H1 (cell line): ENCODE measurements around the gene PC. TPM values are rescaled to one million over a fixed set of nuclear protein-coding genes. Genes with fewer than 3 reads are reported as not detected.

Experiments
- CTCF ChIA-PET: fragments of 300-600 bp; sonication (Branson Sonifier 250); formaldehyde crosslinking; loops from one replicate; lab custom pipeline; 2021; ENCODE audit not compliant: partially characterized antibody; lab: Charles Lee
- POLR2A ChIA-PET: fragments of 300-600 bp; sonication (Branson Sonifier 250); formaldehyde crosslinking; loops from one replicate; lab custom pipeline; 2021; ENCODE audit warnings: inconsistent platforms; ENCODE audit not compliant: partially characterized antibody; lab: Charles Lee
- DNase-seq, 2 experiments: peaks; one replicate each; pipeline versions ENCODE4 v3.0.0 to v3.0.0-alpha.2; 2010 to 2022; ENCODE audit warnings: low spot score in 2 of 2, low read depth in 1 of 2, mixed read lengths in 1 of 2
- FAIRE-seq: peaks from 2 replicates; lab custom pipeline; 2011; peaks lifted over from hg19 to GRCh38; lab: Jason Lieb, UNC
- H2AFZ ChIP-seq: 2 replicates; pipeline ENCODE4 v1.8.1; 2012; ENCODE audit warnings: low read length, inconsistent platforms
- H2AK5ac ChIP-seq: 2 replicates; pipeline ENCODE4 v1.6.1; 2013; ENCODE audit warnings: low read depth, low read length
- H2BK120ac ChIP-seq: replicated peaks from 2 replicates; pipeline ENCODE3; 2013; ENCODE audit warnings: low read depth, low read length, inconsistent platforms
- H2BK12ac ChIP-seq: 2 replicates; pipeline ENCODE4 v1.6.1; 2013; ENCODE audit warnings: low read depth, low read length
- H2BK15ac ChIP-seq: 2 replicates; pipeline ENCODE4 v1.6.1; 2013; ENCODE audit warnings: low read length
- H2BK20ac ChIP-seq: 2 replicates; pipeline ENCODE4 v1.6.1; 2013; ENCODE audit warnings: low read length
- H2BK5ac ChIP-seq: 2 replicates; pipeline ENCODE4 v1.6.1; 2013; ENCODE audit warnings: low read depth, low read length
- H3K14ac ChIP-seq: 2 replicates; pipeline ENCODE4 v1.6.1; 2013; ENCODE audit warnings: inconsistent platforms; ENCODE audit not compliant: insufficient read length
- H3K18ac ChIP-seq: 2 replicates; pipeline ENCODE4 v1.6.1; 2013; ENCODE audit warnings: low read length; ENCODE audit errors: extremely low read depth
- H3K23ac ChIP-seq: 2 replicates; pipeline ENCODE4 v1.6.1; 2013; ENCODE audit warnings: inconsistent platforms; ENCODE audit not compliant: insufficient read length
- H3K23me2 ChIP-seq: 2 replicates; pipeline ENCODE4 v1.6.1; 2013; ENCODE audit warnings: low read depth, low read length
- H3K27ac ChIP-seq: 2 replicates; pipeline ENCODE4 v1.6.1; 2011; ENCODE audit warnings: low read depth, low read length, inconsistent platforms
- H3K27me3 ChIP-seq, 4 experiments: replicated peaks in 1 of 4; 1 replicate in 1 of 4; 2 replicates in 3 of 4; pipeline versions ENCODE4 v1.6.1 to v1.8.1; 2011 to 2013; ENCODE audit warnings: low read length in 3 of 4, mild to moderate bottlenecking in 3 of 4, inconsistent platforms in 2 of 4, mixed read lengths in 2 of 4, moderate library complexity in 1 of 4; ENCODE audit not compliant: control insufficient read depth in 3 of 4, insufficient read depth in 3 of 4; ENCODE audit errors: extremely low read depth in 1 of 4
- H3K36me3 ChIP-seq, 4 experiments: 2 replicates each; pipeline versions ENCODE4 v1.6.1 to v1.8.1; 2011 to 2013; ENCODE audit warnings: mild to moderate bottlenecking in 4 of 4, low read length in 3 of 4, moderate library complexity in 2 of 4, control low read depth in 1 of 4, inconsistent platforms in 1 of 4; ENCODE audit not compliant: insufficient read depth in 4 of 4, control insufficient read depth in 2 of 4
- H3K4ac ChIP-seq: replicated peaks from 2 replicates; pipeline ENCODE3; 2013; ENCODE audit warnings: low read length, low read depth, mixed read lengths, inconsistent platforms; ENCODE audit not compliant: insufficient read length
- H3K4me1 ChIP-seq, 4 experiments: replicated peaks in 1 of 4; 1 replicate in 1 of 4; 2 replicates in 3 of 4; pipeline versions ENCODE4 v1.6.1 to v1.8.1; 2011 to 2013; ENCODE audit warnings: low read length in 3 of 4, inconsistent platforms in 2 of 4, mixed read lengths in 1 of 4; ENCODE audit not compliant: insufficient read depth in 4 of 4, control insufficient read depth in 3 of 4
- H3K4me2 ChIP-seq, 2 experiments: 2 replicates each; pipeline versions ENCODE4 v1.6.1 to v1.8.1; 2011 to 2013; ENCODE audit warnings: low read depth in 2 of 2, low read length in 2 of 2, control low read depth in 1 of 2, inconsistent platforms in 1 of 2, mild to moderate bottlenecking in 1 of 2; ENCODE audit not compliant: insufficient read depth in 1 of 2
- H3K4me3 ChIP-seq, 4 experiments: fragments of 200-600, 300-600 bp in 1 of 4; sonication (generic), shearing (Covaris generic), sonication (Bioruptor Twin) in 1 of 4; 2 replicates each; pipeline versions ENCODE4 v1.5.1 to v1.8.1; 2011 to 2016; ENCODE audit warnings: low read length in 4 of 4, low read depth in 3 of 4, control low read depth in 2 of 4, inconsistent platforms in 2 of 4, mild to moderate bottlenecking in 2 of 4, mixed read lengths in 1 of 4, moderate library complexity in 1 of 4; ENCODE audit not compliant: insufficient read depth in 2 of 4; ENCODE audit errors: extremely low read depth in 1 of 4
- H3K56ac ChIP-seq: replicated peaks from 2 replicates; pipeline ENCODE3; 2013; ENCODE audit warnings: low read depth, mild to moderate bottlenecking, mixed read lengths, low read length, inconsistent platforms; ENCODE audit not compliant: insufficient read length
- H3K79me1 ChIP-seq: 2 replicates; pipeline ENCODE4 v1.6.1; 2013; ENCODE audit warnings: low read depth, low read length, control low read depth
- H3K79me2 ChIP-seq, 2 experiments: 2 replicates each; pipeline versions ENCODE4 v1.6.1 to v1.8.1; 2012 to 2013; ENCODE audit warnings: low read length in 2 of 2, mild to moderate bottlenecking in 2 of 2, inconsistent platforms in 1 of 2; ENCODE audit not compliant: insufficient read depth in 2 of 2, control insufficient read depth in 1 of 2
- H3K9ac ChIP-seq, 4 experiments: replicated peaks in 1 of 4; 1 replicate in 1 of 4; 2 replicates in 3 of 4; pipeline versions ENCODE4 v1.6.1 to v1.8.1; 2011 to 2013; ENCODE audit warnings: low read depth in 3 of 4, low read length in 3 of 4, control low read depth in 2 of 4, mild to moderate bottlenecking in 2 of 4, moderate library complexity in 2 of 4, inconsistent platforms in 1 of 4; ENCODE audit errors: extremely low read depth in 1 of 4
- H3K9me3 ChIP-seq, 2 experiments: 2 replicates each; pipeline versions ENCODE4 v1.6.1 to v1.8.1; 2012 to 2013; ENCODE audit warnings: mild to moderate bottlenecking in 2 of 2, moderate library complexity in 2 of 2, control low read depth in 1 of 2, inconsistent platforms in 1 of 2, low read depth in 1 of 2, low read length in 1 of 2, mixed read lengths in 1 of 2; ENCODE audit not compliant: insufficient read depth in 2 of 2
- H4K20me1 ChIP-seq, 2 experiments: replicated peaks in 1 of 2; 2 replicates each; pipeline versions ENCODE3 to v1.8.1; 2011 to 2013; ENCODE audit warnings: inconsistent platforms in 2 of 2, low read length in 2 of 2, mild to moderate bottlenecking in 1 of 2; ENCODE audit not compliant: insufficient read depth in 2 of 2, control insufficient read depth in 1 of 2
- H4K5ac ChIP-seq: 2 replicates; pipeline ENCODE4 v1.6.1; 2013; ENCODE audit warnings: low read length, low read depth, mixed read lengths, inconsistent platforms; ENCODE audit not compliant: insufficient read length
- H4K8ac ChIP-seq: 2 replicates; pipeline ENCODE4 v1.8.0; 2013; ENCODE audit warnings: mild to moderate bottlenecking, moderate library complexity, low read length, inconsistent platforms; ENCODE audit not compliant: insufficient read depth; ENCODE audit errors: extremely low read depth
- H4K91ac ChIP-seq: replicated peaks from 2 replicates; pipeline ENCODE3; 2013; ENCODE audit warnings: low read length, mixed read lengths, inconsistent platforms; ENCODE audit not compliant: insufficient read length
- CEBPB ChIP-seq: IDR thresholded peaks from 2 replicates; pipeline ENCODE4 v1.6.1; 2012; ENCODE audit warnings: low read depth, low read length
- NANOG ChIP-seq: IDR thresholded peaks from 2 replicates; pipeline ENCODE4 v1.6.1; 2011; ENCODE audit warnings: low read length, low read depth, mild to moderate bottlenecking, inconsistent platforms; ENCODE audit not compliant: insufficient read depth, poor library complexity, severe bottlenecking
- POLR2AphosphoS5 ChIP-seq: IDR thresholded peaks from 2 replicates; pipeline ENCODE4 v1.6.1; 2011; ENCODE audit warnings: low read depth, low read length
- SP2 ChIP-seq: IDR thresholded peaks from 2 replicates; pipeline ENCODE4 v1.6.1; 2012; ENCODE audit warnings: mild to moderate bottlenecking, low read length, inconsistent platforms
- WGBS, 2 experiments: shearing (Covaris generic) in 1 of 2; methylation state at CpG; one replicate each; pipeline versions ENCODE4 v1.1.6 to v1.1.7; 2013 to 2015; ENCODE audit warnings: low lambda C conversion rate in 2 of 2, mixed read lengths in 2 of 2, inconsistent platforms in 1 of 2, low coverage in 1 of 2, missing lambda C conversion rate in 1 of 2; ENCODE audit not compliant: insufficient replicate concordance in 2 of 2, insufficient coverage in 1 of 2, insufficient read length in 1 of 2; ENCODE audit errors: extremely low coverage in 1 of 2, missing lambda C conversion rate in 1 of 2; 5-methylcytosine and 5-hydroxymethylcytosine counted together
- polyA plus RNA-seq, 7 experiments: library from polyadenylated mRNA; depleted of rRNA in 3 of 7; stranded (reverse) in 5 of 7; unstranded in 2 of 7; fragments of >200 nt in 5 of 7; fragments of 200-250 nt in 2 of 7; gene quantifications; 1 replicate in 5 of 7; 2 replicates in 1 of 7; 4 replicates in 1 of 7; pipeline versions ENCODE4 v1.2.1 to v1.2.3, GENCODE V29; 2011 to 2013; ENCODE audit warnings: missing spikeins in 2 of 7, mixed read lengths in 2 of 7
- total RNA-seq: library from RNA; stranded (reverse); fragmentation: NEBNext Ultra II Directional; extraction: Animal tissue kit (Norgen Biotek cat#: 25700); gene quantifications from 2 replicates; pipeline ENCODE4 v1.2.1, GENCODE V29; 2021

Gene PC
- total and polyA plus RNA-seq, 2 of the 8 experiments (the other 6 are each of a cell fraction or from before 2014, with no cell fraction given), result 11.5 to 27.5 TPM

- Histone ChIP-seq H3K79me2 (no peaks in the 10 kb centered on the region), H3K23ac (no peak overlapping the region), H3K4ac (no peak overlapping the region), H3K14ac (no peak overlapping the region), H3K9me3 (no peaks in the 10 kb centered on the region), H3K36me3 (0 out of 8 replicates have a peak, but pooled peaks cover 0 to 2% (median 0%) of the 10 kb centered on the region in 4 experiments), H4K8ac (no peak overlapping the region), H2AFZ (no peak overlapping the region), H3K79me1 (no peaks in the 10 kb centered on the region; the same call in 1 of the 2 replicates), H3K4me3 (no peak overlapping the region), H3K27me3 (no peaks in the 10 kb centered on the region), H3K9ac (no peak overlapping the region), H2BK120ac (no peak overlapping the region), H2AK5ac (no peak overlapping the region), H4K91ac (no peak overlapping the region), H2BK20ac (no peak overlapping the region), H2BK5ac (no peak overlapping the region), H3K23me2 (no peaks in the 10 kb centered on the region), H4K20me1 (no peaks in the 10 kb centered on the region), H3K18ac (no peak overlapping the region), H2BK15ac (no peak overlapping the region), H3K4me2 (no peak overlapping the region), H3K4me1 (peaks cover 0 to 12% (median 2%) of the 10 kb centered on the region in 4 experiments; a peak in 5 of 7 replicates), H4K5ac (no peak overlapping the region), H3K56ac (no peak overlapping the region), H3K27ac (no peak overlapping the region), H2BK12ac (no peak overlapping the region)
- FAIRE-seq (no peak), DNase-seq (no peak)
- CTCF ChIA-PET, result interaction anchor here (1.4 to 13.8 kb wide), 5 partner anchors 10 to 105 kb away, joined by 4 to 199 read pairs (median 11); partner anchors contain the start of gene RCE1
- no peak for TF ChIP-seq NANOG
- no peak for TF ChIP-seq POLR2AphosphoS5
- no peak for TF ChIP-seq SP2
- no peak for TF ChIP-seq CEBPB
- POLR2A ChIA-PET, result interaction anchor here (1.0 kb wide), 1 partner anchor 14 kb away, joined by 3 read pairs; no protein-coding TSS in a partner anchor
- 94% methylated on average over 18 of the region's 18 CpGs; no CpG with 5 or more reads in 1 of the 2 experiments for WGBS, 2 experiments
Observed at GRCh38 chr11:66871521-66871901, 86.7 kb downstream of the PC start.
